Measurements from ENCODE around the gene RPS15. TPM values are rescaled to one million over a fixed set of nuclear protein-coding genes. Genes with fewer than 3 reads are reported as not detected.

Gene RPS15
- total and polyA plus RNA-seq, 2 of the 13 experiments (the other 11 are each of a cell fraction or from before 2014, with no cell fraction given) = 695 to 1,411 TPM

- TF ChIP-seq ZNF33A (CRISPR knock-in tag; IDR thresholded peaks at IDR 0.05; ENCODE audit: borderline replicate concordance) (peak; percentile 85; the same call in 1 of the 2 replicates), ZNF883 (CRISPR knock-in tag; IDR thresholded peaks at IDR 0.05; ENCODE audit: not compliant biosample characterization) (no peak), MYNN (CRISPR knock-in tag; IDR thresholded peaks at IDR 0.05; ENCODE audit: low read depth) (no peak), CENPX (CRISPR knock-in tag; IDR thresholded peaks at IDR 0.05) (no peak), FOXA1 (IDR thresholded peaks at IDR 0.05) (no peak), FOXA1 (CRISPR knock-in tag; IDR thresholded peaks at IDR 0.05) (no peak), FOXA3 (CRISPR knock-in tag; IDR thresholded peaks at IDR 0.05) (no peak), ZNF296 (CRISPR knock-in tag; conservative IDR thresholded peaks at IDR 0.05) (no peak), KLF9 (CRISPR knock-in tag; IDR thresholded peaks at IDR 0.05; ENCODE audit: low read depth) (peak; percentile 76), SAFB2 (CRISPR knock-in tag; IDR thresholded peaks at IDR 0.05; ENCODE audit: borderline replicate concordance, low read depth) (0 out of 2 replicates have a peak, but pooled peaks have one; percentile 28), MYC (CRISPR knock-in tag; IDR thresholded peaks at IDR 0.05; ENCODE audit: borderline replicate concordance) (peak; percentile 75), RBFOX2 (IDR thresholded peaks at IDR 0.05; ENCODE audit: low read depth, low read length) (peak; percentile 91), ATF7 (IDR thresholded peaks at IDR 0.05) (no peak), ATF7 (CRISPR knock-in tag; IDR thresholded peaks at IDR 0.05) (no peak), NFKB2 (CRISPR knock-in tag; IDR thresholded peaks at IDR 0.05; ENCODE audit: borderline replicate concordance) (no peak; the same call in 1 of the 2 replicates), XRCC5 (optimal IDR thresholded peaks at IDR 0.05; ENCODE audit: low read length) (peak; percentile 69), ZC3H13 (CRISPR knock-in tag; IDR thresholded peaks at IDR 0.05) (no peak; the same call in 1 of the 2 replicates), RARA (CRISPR knock-in tag; IDR thresholded peaks at IDR 0.05) (no peak), GATAD1 (CRISPR knock-in tag; IDR thresholded peaks at IDR 0.05) (peak; percentile 88), ZNF841 (CRISPR knock-in tag; IDR thresholded peaks at IDR 0.05; ENCODE audit: borderline replicate concordance) (no peak), ZNF646 (CRISPR knock-in tag; IDR thresholded peaks at IDR 0.05) (no peak), POLR2AphosphoS5 (IDR thresholded peaks at IDR 0.05; ENCODE audit: low read depth, low read length) (peak; percentile 85), ZSCAN30 (CRISPR knock-in tag; IDR thresholded peaks at IDR 0.05) (peak; percentile 96), RCOR2 (CRISPR knock-in tag; IDR thresholded peaks at IDR 0.05) (peak; percentile 96), ISX (CRISPR knock-in tag; conservative IDR thresholded peaks at IDR 0.05) (no peak), MEF2D (CRISPR knock-in tag; IDR thresholded peaks at IDR 0.05) (peak; percentile 77; the same call in 1 of the 2 replicates), ZNF577 (CRISPR knock-in tag; IDR thresholded peaks at IDR 0.05; ENCODE audit: borderline replicate concordance, low read depth) (no peak), KDM4B (CRISPR knock-in tag; IDR thresholded peaks at IDR 0.05) (no peak)
Measured at GRCh38 chr19:1478934-1479707, 40.9 kb downstream of the RPS15 start, which contains the start of gene C19orf25 (continued).
